Progenitor cell of endocrine pancreas (in vitro differentiated cells): Measurements from ENCODE around the gene NTMT1. TPM values are rescaled to one million over a fixed set of nuclear protein-coding genes. Genes with fewer than 3 reads are reported as not detected.

Source experiments
- DNase-seq: peaks from one replicate; pipeline ENCODE4 v3.0.0; 2021; ENCODE audit warnings: low spot score; ENCODE audit not compliant: unreplicated experiment
- H3K27ac Mint-ChIP-seq: 2 replicates; pipeline ENCODE4 v1.8.0; 2021; ENCODE audit warnings: mild to moderate bottlenecking, moderate library complexity, mixed read lengths
- H3K27me3 Mint-ChIP-seq: 2 replicates; pipeline ENCODE4 v1.8.0; 2021; ENCODE audit warnings: mixed read lengths
- H3K36me3 Mint-ChIP-seq: 2 replicates; pipeline ENCODE4 v1.8.0; 2022; ENCODE audit warnings: mixed read lengths; ENCODE audit not compliant: insufficient read depth
- H3K4me1 Mint-ChIP-seq: 2 replicates; pipeline ENCODE4 v1.8.0; 2021; ENCODE audit warnings: low read depth, mixed read lengths
- H3K4me3 Mint-ChIP-seq: 2 replicates; pipeline ENCODE4 v1.8.0; 2021; ENCODE audit warnings: low read depth, mild to moderate bottlenecking, moderate library complexity, mixed read lengths
- H3K9me3 Mint-ChIP-seq: 2 replicates; pipeline ENCODE4 v1.8.0; 2021; ENCODE audit warnings: low read depth, mixed read lengths
- CTCF ChIP-seq: fragments of 200-600 bp; sonication (generic); IDR thresholded peaks from one replicate; pipeline ENCODE4 v1.5.0; 2021; ENCODE audit warnings: antibody characterized with exemption, mild to moderate bottlenecking; ENCODE audit not compliant: unreplicated experiment
- total RNA-seq: library from RNA; stranded (reverse); gene quantifications from 2 replicates; pipeline ENCODE4 v1.2.1, GENCODE V29; 2021

Gene NTMT1
- total RNA-seq, 1 donor from 2014 or later: 26.8 TPM

DNA sequence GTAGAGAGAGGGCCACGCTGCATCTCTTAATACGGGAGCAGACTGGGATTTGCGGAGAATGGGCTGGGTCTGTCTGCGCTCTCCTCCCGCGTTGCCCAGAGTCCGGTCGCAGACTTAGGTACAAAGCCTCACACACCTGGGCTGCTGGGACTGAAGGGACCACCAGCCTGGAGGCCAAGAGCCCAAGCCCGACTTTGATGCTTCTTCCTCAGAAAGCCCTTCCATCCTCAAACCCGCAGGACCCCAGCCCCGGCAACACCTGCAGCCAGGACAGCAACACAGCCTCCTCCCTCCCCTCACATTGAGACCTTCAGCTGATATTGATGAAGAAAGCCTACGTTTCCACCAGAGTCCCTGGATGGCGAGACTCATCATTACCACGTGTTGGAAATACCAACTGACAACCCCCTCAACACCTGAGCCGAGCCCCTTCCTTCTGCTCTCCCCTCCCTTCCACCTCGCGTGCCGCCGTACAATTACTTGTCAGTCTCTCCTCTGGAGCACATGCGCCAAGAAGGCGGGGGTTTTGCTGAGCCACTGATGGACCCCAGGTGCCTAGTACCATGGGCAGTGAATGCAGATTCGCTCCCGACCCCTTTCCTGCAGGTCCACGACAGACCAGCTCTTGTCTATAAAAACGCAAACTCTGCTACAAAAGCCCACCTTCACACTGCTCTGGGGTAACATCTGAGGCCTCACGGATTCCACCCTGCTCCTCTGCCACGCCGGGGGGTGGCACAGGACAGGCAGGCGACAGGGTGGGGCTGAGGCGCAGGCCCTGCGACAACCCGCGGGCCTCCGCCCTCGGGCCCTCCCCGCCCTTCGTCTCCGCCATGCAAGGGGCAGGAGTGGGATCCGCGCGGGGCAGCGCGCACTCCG is 15.1 kb downstream of the NTMT1 start:
- Mint-ChIP-seq H3K27ac (peak overlapping the region; percentile 46), H3K4me3 (peak overlapping the region; percentile 74), H3K27me3 (no peaks in the 10 kb centered on the region), H3K36me3 (peaks cover 5% of the 10 kb centered on the region), H3K9me3 (no peaks in the 10 kb centered on the region), H3K4me1 (peaks cover 10% of the 10 kb centered on the region)
- no peak for TF ChIP-seq CTCF
- DNase-seq: no peak

DNA sequence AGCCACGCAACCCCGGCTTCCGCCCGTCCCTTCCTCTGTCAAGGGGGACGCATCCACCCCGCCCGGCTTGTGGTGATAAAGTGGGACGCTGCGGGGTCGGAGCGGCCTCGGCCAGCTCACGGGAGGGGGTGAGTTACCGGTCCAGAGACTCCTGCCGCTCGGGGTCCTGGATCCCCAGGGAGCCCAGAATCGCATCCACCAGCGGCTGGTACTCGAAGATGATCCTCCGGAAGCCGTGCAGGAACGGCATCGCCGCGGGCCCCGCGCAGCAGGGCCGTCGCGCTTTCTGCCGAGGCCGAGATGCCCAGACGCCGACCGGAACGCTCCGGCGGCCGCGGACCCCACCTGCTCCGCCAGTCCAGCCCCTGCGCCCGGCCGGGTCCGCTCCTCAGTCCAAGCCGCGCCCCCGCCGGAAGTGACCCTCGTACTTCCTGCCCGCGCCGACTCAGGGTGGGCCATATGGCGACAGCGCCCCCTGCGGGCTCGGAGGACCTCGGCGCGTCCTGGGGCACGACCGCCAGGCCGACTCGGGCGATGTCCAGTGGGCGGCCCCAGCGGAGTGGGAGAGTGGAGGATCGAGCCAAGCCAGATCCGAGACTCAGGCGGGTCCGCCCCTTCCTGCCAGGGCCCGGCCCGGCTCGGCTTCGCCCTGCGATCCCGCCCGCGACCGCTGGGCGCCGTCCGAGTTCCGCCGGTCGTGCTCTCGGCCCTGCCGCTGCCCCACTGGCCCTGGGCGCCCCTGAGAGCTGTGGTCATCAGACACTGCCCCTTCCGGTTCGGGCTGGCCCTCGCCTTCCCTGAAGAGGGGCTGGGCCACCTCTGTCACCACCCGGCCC is 16.0 kb downstream of the NTMT1 start, which contains the start of gene ASB6:
TSS of gene ASB6 (minus strand) at position 402 of the 836 bp plus-strand sequence. CDS start at position 250, 152 bp downstream.
- Mint-ChIP-seq H3K36me3 (peaks cover 5% of the 10 kb centered on the region), H3K27me3 (no peaks in the 10 kb centered on the region), H3K4me3 (peak within 1 kb of the TSS; percentile 74), H3K9me3 (no peaks in the 10 kb centered on the region), H3K27ac (peak within 1 kb of the TSS; percentile 93), H3K4me1 (peaks cover 10% of the 10 kb centered on the region)
- DNase-seq: peak; percentile 100
- peak; percentile 100 for TF ChIP-seq CTCF

DNA sequence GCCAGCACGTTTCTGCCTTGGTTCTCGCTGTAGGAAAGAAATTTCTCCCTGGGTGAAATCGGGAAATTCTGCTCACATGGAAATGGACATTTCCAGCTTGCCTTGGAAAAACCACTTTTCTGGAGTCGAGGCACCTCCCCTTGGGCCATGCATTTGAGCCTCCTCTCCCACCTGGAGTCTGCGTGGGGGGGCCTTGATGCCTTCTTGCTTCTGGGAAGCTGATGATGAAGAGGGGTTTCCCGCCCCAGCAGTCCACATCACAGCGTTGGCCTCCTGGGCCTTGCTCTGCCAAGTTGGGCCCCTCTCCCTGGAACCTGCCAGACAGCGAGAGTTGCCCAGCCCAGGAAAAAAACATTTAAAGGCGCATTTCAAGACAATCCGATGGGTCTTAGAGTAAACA is 17.7 kb downstream of the NTMT1 start:
- H3K36me3 Mint-ChIP-seq: no peaks in the 10 kb centered on the region
- H3K27ac Mint-ChIP-seq: peak overlapping the region; percentile 20
- no peaks in the 10 kb centered on the region for H3K27me3 Mint-ChIP-seq
- no peak overlapping the region for H3K4me3 Mint-ChIP-seq
- TF ChIP-seq CTCF: no peak
- H3K4me1 Mint-ChIP-seq: peaks cover 14% of the 10 kb centered on the region
- DNase-seq: no peak
- H3K9me3 Mint-ChIP-seq: no peaks in the 10 kb centered on the region

- no peaks in the 10 kb centered on the region for H3K27me3 Mint-ChIP-seq
- no peak for DNase-seq
- no peak for TF ChIP-seq CTCF
- no peak overlapping the region for H3K27ac Mint-ChIP-seq
- no peak overlapping the region for H3K4me3 Mint-ChIP-seq
- H3K4me1 Mint-ChIP-seq: peaks cover 14% of the 10 kb centered on the region
- H3K9me3 Mint-ChIP-seq: no peaks in the 10 kb centered on the region
- H3K36me3 Mint-ChIP-seq: no peaks in the 10 kb centered on the region
Measured at GRCh38 chr9:129644365-129644764, 18.4 kb downstream of the NTMT1 start.

DNA sequence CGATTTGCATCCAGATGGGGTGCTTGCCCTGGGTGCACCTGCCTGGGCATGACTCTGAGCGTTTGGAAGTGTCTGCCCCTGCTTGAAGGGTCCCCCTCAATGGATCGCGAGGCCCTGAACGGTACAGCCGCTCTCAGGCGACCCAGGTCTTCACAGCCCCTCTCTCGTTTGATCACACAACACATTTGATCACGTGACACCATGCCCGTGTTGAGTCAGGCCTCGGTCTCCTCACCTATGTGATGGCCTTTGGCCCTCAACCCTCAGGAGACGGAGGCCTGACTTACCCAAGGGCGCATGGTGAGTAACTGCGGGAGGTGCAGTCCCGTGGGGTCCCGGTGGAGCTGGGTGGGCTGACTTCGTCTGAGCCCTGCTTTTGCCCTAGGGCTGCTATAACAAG is 18.9 kb downstream of the NTMT1 start:
- no peak overlapping the region for H3K4me3 Mint-ChIP-seq
- H3K27me3 Mint-ChIP-seq: no peaks in the 10 kb centered on the region
- H3K9me3 Mint-ChIP-seq: no peaks in the 10 kb centered on the region
- DNase-seq: no peak
- TF ChIP-seq CTCF: no peak
- no peak overlapping the region for H3K27ac Mint-ChIP-seq
- H3K4me1 Mint-ChIP-seq: peaks cover 14% of the 10 kb centered on the region
- no peaks in the 10 kb centered on the region for H3K36me3 Mint-ChIP-seq
